GM21390 (cell line): Measurements from ENCODE around the gene STK39.
"Not testable (repeated sequence)": the region's sequence is repeated elsewhere in the genome, so short reads cannot be mapped to it uniquely, and the experiment has no call there.

Experiments
- ATAC-seq: cut with Tn5 transposase; IDR thresholded peaks from one replicate; pipeline ENCODE4 v1.9.1; 2021; ENCODE audit not compliant: unreplicated experiment

STK39 gene

DNA sequence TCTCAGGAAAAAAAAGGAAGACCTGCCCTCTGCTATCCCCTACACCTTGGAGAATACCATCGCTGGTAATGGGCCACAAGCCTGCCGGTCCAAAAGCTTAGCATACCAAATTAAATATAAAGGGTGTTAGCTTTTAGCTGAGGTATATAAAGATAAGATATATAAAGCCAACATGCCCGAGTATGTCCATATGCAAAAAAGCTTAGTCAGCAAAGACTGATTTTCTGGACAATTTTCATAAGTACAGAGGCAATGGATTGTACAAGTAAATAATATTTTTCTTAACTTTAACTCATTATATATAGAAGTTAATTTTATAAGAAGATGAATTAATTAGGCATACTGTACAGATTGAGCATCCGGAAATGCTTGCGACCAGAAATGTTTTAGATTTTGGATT is 106.5 kb downstream of the STK39 start:
- no peak for ATAC-seq

DNA sequence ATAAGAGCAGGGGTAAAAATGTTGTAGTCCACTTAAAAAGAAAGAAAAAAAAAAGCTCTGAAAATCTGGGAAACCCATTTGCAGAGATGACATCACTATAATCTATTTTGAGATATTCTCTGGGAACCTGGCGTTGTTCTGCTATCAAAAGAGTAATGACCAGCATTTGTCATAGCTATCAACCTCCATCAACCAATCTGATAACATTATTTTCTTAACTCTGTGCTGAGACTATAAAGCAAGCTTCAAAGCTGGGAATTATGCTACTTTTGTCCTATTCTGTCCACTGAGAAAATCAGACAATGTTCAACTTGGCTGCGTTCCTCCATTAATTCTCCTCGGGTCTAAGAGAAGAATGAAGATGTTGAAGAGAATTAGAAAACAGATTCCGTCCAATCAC is 107.5 kb downstream of the STK39 start:
- ATAC-seq: no peak

- no peak for ATAC-seq
These were observed 108.5 kb downstream of the STK39 start for GRCh38 chr2:168138901-168139300.

DNA sequence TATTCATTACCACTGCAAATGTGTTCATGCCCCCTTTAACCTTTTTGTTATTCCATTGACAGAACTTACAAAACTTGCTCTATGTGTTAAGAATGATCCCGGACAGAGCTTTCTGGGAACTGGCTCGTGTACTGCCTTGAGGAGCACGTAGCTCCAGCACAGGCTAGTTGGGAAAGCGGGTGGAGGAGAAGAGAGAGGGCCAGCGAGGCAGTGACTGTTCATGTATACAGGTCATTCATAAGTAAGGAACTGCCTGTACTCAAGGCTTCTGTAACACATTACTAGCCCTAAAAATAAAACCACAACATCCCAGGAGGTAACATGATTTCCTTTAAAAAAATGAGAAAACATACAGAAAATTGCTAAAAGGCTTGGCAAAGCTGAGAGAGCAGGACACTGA is 109.0 kb downstream of the STK39 start:
- ATAC-seq: no peak

DNA sequence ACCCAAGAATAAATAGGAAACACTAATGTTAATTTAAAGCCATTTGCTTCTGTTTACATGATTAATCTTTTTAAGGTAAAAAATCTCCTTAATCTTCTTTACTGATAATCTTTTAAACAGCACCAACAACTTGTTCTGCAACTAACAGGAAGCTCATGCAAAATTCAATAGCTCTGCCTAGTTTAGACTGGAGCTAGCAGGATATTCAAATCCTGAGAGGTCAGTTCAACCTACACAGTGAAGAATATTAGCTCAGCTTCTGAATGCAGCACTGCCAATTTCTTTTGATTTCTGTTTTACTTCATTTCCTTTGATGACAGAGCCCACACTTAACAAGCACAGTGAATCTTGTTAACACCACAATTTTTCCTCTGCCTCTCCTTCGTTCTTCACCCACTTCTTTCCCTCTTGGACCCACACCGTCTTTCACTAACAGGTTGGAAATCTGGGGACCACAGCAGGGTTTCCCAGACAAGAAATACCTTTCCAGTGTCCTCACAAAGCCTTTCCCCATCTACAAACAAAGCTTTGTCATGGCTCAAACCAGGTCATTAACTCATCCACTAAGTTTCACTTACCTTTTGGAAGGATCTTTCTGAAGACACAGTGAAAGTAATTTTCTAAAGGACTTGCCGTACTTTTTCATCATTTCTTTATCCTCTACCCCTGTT is 109.8 kb downstream of the STK39 start:
- ATAC-seq: no peak

- ATAC-seq: no peak
These were observed 110.9 kb downstream of the STK39 start for GRCh38 chr2:168136392-168136977.

DNA sequence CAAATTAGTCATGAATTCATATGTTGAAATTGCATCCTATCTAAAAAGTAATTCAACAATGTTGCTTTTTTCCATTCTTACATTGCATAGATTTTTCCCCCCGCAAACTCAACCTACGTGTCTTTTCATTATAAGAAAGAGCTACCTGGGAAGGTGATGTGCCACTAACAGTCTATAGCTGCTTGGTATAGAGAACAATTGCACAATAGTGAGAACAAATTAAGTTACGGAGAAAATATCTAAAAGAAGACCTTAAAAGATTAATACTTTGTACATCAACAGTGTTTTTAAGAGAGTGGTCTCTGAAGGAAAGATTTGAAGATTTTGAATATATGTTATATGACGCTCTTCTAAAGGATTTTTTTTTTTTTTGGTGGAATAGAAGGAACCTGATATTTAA is 111.8 kb downstream of the STK39 start:
- ATAC-seq: no peak

- ATAC-seq: no peak
These were observed 112.3 kb downstream of the STK39 start for GRCh38 chr2:168135121-168135520.

DNA sequence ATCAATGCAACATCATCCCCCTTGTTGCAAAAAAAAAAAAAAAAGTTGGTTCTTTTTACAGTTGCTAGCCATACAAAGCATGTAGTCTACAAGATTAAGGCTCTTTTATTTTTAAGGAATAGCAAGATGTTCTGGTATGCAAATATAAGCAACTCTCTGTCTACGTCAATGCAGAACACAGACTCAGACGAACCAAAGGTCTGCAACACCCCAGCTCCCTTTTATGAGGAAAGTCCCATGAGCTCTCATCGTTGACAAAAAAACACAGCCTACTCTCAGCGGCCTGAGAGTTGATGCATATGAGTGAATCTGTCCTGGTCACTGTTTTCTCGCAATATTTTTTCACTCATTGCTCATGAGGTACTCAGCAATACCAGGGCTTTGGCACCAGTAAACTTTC is 112.9 kb downstream of the STK39 start:
- no peak for ATAC-seq

DNA sequence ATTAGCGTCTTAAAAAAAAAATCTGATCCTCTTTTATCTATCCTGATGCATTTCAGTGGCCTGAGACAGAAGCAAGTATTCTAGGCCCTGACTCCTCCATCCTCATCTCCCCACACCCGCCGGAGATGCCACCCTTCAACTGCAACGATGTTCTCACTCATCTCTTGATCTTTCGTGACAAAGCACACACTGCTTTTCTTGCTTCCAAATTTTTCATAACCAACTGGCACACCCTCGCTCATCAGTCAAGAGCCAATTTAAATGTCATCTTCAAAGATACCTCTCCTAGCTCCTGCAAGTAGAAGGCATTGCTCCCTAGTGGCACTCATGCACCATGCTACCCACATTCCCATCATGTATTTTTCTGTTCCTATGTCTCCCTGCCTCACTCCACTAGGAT is 115.0 kb downstream of the STK39 start:
- no peak for ATAC-seq

DNA sequence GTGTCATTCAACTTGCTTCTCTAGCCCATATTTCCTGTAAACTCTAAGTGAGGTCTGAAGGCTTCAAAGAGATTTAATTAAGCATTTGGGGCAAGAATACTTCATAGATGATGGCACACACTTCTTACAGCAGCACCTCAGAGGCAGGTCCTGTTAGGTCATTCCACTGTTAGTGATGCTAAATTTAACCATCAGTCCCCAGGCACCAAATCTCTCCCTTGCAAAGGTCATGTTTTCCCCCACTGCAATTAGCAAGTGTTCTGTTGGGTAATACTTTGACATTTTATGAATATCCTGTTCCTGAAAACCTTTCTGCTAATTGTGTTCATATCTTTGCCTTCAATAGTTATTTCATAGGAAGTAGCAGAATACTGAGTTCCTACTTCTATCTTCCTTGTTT is 117.0 kb downstream of the STK39 start:
- no peak for ATAC-seq

DNA sequence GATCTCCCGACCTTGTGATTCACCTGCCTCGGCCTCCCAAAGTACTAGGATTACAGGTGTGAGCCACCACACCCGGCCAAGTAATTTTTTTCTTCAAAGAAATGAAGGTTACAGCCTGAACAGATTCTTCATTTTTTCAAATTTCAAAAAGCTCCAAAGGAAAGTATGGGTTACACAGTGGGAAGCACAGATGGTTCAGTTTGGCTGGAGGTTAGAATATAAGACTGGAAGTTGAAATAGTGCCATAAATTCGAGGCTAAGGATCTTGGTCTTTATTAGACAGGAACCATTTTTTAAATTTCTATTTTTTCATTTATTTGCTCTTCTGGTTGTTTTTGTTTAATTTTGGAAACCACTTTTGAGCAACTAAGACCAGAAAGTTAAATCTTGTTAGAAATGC is 120.0 kb downstream of the STK39 start:
- no peak for ATAC-seq

- ATAC-seq: not testable (repeated sequence)
These were observed 125.2 kb downstream of the STK39 start for GRCh38 chr2:168122210-168122609.

- no peak for ATAC-seq
These were observed 126.7 kb downstream of the STK39 start for GRCh38 chr2:168120730-168121129.

DNA sequence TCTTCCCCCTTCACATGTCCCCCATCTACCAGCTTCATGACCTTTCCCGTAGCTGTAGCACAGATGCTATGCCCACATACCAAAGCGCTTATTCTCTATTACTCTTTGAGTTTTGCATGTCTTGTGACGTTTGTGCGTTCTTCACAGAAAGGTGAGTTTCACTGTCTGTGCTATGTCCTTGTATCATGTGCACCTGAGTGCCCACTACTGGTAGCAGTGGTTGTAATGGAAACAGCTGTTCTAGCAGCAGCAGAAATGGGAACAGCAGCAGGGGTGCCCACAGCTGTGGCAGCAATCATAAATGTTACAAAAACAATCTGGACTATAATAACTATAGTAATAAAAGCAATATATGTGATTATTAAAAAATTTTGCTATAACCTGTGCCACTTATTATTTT is 127.1 kb downstream of the STK39 start:
- ATAC-seq: no peak

GRCh38 chr2:168119515-168120141 is 127.8 kb downstream of the STK39 start:
- peak; percentile 65 for ATAC-seq

GRCh38 chr2:168118733-168119514 is 128.5 kb downstream of the STK39 start:
- ATAC-seq: peak; percentile 80

GRCh38 chr2:168116448-168116847 is 130.9 kb downstream of the STK39 start:
- no peak for ATAC-seq

- ATAC-seq: no peak
These were observed 132.8 kb downstream of the STK39 start for GRCh38 chr2:168114619-168115018.

DNA sequence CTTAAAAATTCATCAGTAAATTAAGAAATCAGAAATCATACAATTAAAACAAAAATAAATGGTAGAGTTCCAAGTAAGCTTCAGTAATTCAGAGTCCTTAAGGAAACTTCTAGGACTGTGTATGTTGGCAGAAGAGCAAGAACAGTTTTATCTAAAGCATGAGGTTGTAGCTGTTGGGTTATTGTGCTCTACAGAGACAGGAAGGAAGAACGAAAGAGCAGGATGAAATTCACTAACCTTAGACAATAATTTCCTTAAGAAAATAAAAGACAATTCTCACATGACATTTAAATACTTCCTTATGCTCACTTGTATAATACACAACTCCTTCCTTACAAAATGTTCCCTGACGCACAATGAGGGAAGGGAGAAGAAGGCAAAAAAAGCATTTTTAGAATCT is 133.4 kb downstream of the STK39 start:
- ATAC-seq: no peak

DNA sequence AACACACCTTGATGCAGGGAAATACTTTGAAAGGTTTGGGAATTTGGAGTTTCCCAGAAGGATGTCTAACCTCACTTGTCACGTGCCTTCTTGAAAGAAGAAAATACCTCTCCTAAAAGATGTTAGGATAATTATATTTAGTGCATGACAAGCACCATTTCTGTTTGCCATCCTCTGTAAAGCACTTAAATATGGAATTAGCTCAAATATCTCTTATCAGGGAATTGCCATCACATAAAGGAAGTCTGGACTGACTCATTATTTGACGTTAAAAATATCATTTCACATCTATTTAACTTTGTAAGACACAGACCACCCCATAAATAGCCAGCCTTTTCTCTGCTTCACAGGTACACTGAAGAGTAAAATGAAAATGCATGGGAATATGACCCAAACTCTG is 140.1 kb downstream of the STK39 start:
- no peak for ATAC-seq
